ENCODE results near the gene AHCYL2.

DNA sequence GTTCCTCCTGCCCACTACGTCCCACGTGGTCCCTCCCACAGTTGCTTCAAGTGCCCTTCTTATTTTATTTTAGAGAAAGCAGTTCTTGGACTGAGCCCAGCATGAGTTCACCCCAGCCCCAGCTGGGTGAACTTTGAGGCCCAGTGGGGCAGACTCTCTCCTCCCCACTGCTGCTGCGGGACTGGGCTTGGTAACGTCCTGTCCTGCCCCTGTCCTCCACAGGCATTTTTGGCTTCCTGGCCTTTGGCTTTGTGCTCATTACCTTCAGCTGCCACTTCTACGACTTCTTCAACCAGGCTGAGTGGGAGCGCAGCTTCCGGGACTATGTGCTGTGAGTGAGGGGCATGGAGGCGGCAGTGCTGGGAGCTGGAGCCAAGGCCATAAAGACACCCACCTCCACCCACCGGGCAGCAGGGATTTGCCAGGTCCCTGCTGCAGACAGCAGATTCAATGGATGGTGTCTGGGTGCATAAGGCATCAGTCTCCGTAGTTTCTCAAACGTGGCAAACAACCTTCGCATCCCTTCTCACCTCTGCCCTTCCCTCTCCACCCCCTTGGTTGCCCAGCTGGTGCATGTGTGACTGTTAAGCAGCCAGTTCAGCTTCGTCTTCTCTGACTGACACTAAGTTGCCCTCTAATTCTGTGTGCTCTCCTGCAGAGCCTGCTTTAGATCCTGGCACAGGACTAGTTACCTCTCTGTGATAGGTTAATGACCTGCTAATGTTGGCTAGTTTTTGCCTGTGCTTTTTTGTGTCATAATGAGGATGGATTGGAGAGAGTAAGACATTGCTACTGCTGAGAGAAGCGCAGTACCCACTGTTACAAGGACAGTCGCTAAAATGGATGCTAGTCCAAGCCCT lies 15.5 kb upstream of the AHCYL2 start:
- TF ChIP-seq, protein P1, sequence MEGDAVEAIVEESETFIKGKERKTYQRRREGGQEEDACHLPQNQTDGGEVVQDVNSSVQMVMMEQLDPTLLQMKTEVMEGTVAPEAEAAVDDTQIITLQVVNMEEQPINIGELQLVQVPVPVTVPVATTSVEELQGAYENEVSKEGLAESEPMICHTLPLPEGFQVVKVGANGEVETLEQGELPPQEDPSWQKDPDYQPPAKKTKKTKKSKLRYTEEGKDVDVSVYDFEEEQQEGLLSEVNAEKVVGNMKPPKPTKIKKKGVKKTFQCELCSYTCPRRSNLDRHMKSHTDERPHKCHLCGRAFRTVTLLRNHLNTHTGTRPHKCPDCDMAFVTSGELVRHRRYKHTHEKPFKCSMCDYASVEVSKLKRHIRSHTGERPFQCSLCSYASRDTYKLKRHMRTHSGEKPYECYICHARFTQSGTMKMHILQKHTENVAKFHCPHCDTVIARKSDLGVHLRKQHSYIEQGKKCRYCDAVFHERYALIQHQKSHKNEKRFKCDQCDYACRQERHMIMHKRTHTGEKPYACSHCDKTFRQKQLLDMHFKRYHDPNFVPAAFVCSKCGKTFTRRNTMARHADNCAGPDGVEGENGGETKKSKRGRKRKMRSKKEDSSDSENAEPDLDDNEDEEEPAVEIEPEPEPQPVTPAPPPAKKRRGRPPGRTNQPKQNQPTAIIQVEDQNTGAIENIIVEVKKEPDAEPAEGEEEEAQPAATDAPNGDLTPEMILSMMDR (conservative IDR thresholded peaks at IDR 0.05; ENCODE audit: low read depth in 2 of 2): no peak
- TF ChIP-seq EZH2 (IDR thresholded peaks at IDR 0.05; ENCODE audit: low read depth, unreplicated experiment) (no peak), ZNF331 (CRISPR knock-in tag; IDR thresholded peaks at IDR 0.05; ENCODE audit: low read depth) (no peak), CREB1 (CRISPR knock-in tag; IDR thresholded peaks at IDR 0.05; ENCODE audit: low read depth) (no peak), POLR2AphosphoS5 (IDR thresholded peaks at IDR 0.05; ENCODE audit: low read depth) (no peak)
- TF ChIP-seq, protein P2, sequence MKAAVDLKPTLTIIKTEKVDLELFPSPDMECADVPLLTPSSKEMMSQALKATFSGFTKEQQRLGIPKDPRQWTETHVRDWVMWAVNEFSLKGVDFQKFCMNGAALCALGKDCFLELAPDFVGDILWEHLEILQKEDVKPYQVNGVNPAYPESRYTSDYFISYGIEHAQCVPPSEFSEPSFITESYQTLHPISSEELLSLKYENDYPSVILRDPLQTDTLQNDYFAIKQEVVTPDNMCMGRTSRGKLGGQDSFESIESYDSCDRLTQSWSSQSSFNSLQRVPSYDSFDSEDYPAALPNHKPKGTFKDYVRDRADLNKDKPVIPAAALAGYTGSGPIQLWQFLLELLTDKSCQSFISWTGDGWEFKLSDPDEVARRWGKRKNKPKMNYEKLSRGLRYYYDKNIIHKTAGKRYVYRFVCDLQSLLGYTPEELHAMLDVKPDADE (IDR thresholded peaks at IDR 0.05): no peak

Measured in GM23338 (cell line).